ENCODE results near the gene ESPN.

DNA sequence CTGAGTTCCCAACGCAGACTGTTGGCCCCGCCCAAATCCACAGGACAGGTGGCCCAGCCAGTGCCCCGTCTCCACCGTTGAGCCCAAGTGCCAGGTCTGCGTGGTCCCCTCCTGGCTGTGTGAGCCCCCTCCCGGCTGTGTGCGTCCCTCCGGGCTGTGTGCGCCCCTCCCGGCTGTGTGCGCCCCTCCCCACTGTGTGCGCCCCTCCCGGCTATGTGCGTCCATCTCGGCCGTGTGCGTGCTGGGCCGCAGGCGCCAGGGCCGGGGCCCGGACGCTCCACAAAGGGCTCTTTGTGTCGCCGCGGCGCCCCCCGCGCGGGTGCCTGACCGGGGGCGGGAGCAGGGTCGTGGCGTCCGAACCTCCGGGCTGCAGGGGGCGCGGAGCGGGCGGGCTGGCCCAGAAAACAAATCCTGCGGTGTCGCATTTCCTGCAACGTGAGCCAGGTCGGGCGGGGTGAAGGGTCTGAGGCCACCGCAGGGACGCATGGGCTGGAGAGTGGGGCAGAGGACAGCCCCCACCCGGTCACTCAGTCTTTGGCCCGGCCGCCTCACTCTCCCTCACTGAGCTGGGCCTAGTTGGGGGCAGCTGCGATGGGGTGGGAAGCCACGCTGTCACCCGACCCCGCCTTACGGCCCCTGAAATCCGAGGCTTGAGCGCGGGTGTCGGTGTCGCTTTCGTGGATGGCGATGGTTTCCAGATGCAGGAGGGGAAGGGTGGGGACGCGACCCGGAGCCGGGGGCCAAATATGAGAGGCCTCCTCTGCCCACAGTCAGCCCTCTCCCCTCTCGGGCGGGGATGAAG lies 22.6 kb downstream of the ESPN start:
- TF ChIP-seq, protein P1, sequence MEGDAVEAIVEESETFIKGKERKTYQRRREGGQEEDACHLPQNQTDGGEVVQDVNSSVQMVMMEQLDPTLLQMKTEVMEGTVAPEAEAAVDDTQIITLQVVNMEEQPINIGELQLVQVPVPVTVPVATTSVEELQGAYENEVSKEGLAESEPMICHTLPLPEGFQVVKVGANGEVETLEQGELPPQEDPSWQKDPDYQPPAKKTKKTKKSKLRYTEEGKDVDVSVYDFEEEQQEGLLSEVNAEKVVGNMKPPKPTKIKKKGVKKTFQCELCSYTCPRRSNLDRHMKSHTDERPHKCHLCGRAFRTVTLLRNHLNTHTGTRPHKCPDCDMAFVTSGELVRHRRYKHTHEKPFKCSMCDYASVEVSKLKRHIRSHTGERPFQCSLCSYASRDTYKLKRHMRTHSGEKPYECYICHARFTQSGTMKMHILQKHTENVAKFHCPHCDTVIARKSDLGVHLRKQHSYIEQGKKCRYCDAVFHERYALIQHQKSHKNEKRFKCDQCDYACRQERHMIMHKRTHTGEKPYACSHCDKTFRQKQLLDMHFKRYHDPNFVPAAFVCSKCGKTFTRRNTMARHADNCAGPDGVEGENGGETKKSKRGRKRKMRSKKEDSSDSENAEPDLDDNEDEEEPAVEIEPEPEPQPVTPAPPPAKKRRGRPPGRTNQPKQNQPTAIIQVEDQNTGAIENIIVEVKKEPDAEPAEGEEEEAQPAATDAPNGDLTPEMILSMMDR (IDR thresholded peaks at IDR 0.05) = no peak
- TF ChIP-seq POLR2A (IDR thresholded peaks at IDR 0.05) = no peak

Measured in sigmoid colon (tissue), 3 donors.